IMR-90 (cell line): ENCODE measurements around the gene ARHGAP18.

ENCODE experiments used
- CEBPB ChIP-seq: IDR thresholded peaks from 2 replicates; pipeline ENCODE4 v1.6.1; 2012; ENCODE audit warnings: low read depth, low read length, improper control_type of control experiment
- CHD1 ChIP-seq: IDR thresholded peaks from 2 replicates; pipeline ENCODE4 v1.6.1; 2012; ENCODE audit warnings: low read depth, low read length, improper control_type of control experiment
- FOS ChIP-seq: fragments of 150-350 bp; IDR thresholded peaks from 2 replicates; pipeline ENCODE4 v1.6.1; 2016; ENCODE audit warnings: low read depth, low read length
- MAFK ChIP-seq: IDR thresholded peaks from 2 replicates; pipeline ENCODE4 v1.6.1; 2012; ENCODE audit warnings: low read depth, low read length, improper control_type of control experiment
- MAZ ChIP-seq: IDR thresholded peaks from 2 replicates; pipeline ENCODE4 v1.6.1; 2012; ENCODE audit warnings: low read depth, mild to moderate bottlenecking, low read length, improper control_type of control experiment, moderate library complexity, borderline replicate concordance
- MXI1 ChIP-seq: IDR thresholded peaks from 2 replicates; pipeline ENCODE4 v1.6.1; 2012; ENCODE audit warnings: low read depth, mild to moderate bottlenecking, low read length, moderate library complexity, borderline replicate concordance
- NFE2L2 ChIP-seq: fragments of 150-350 bp; IDR thresholded peaks from 2 replicates; pipeline ENCODE4 v1.6.1; 2016; ENCODE audit warnings: low read depth, mild to moderate bottlenecking, low read length
- POLR2A ChIP-seq: IDR thresholded peaks from 2 replicates; pipeline ENCODE4 v1.6.1; 2012; ENCODE audit warnings: mild to moderate bottlenecking, low read depth, low read length
- RAD21 ChIP-seq: IDR thresholded peaks from 2 replicates; pipeline ENCODE4 v1.6.1; 2012; ENCODE audit warnings: low read length, improper control_type of control experiment
- RCOR1 ChIP-seq: IDR thresholded peaks from 2 replicates; pipeline ENCODE4 v1.6.1; 2012; ENCODE audit warnings: mild to moderate bottlenecking, low read length, improper control_type of control experiment; ENCODE audit not compliant: insufficient replicate concordance
- RFX5 ChIP-seq: IDR thresholded peaks from 2 replicates; pipeline ENCODE4 v1.8.0; 2012; ENCODE audit warnings: low read depth, mild to moderate bottlenecking, low read length, moderate library complexity
- SMC3 ChIP-seq: fragments of 150-350 bp; IDR thresholded peaks from 2 replicates; pipeline ENCODE4 v1.6.1; 2016; ENCODE audit warnings: low read depth, mild to moderate bottlenecking, antibody characterized with exemption, low read length, moderate library complexity
- TF ChIP-seq, protein P1 (sequence below): conservative IDR thresholded peaks from 2 replicates; pipeline ENCODE4 v1.5.1; 2012; ENCODE audit warnings: mild to moderate bottlenecking, low read depth, low read length, improper control_type of control experiment
- TF ChIP-seq, protein P2 (sequence below): fragments of 150-350 bp; IDR thresholded peaks from 2 replicates; pipeline ENCODE4 v1.6.1; 2017; ENCODE audit warnings: mild to moderate bottlenecking, antibody characterized with exemption, low read length, low read depth

GRCh38 chr6:129672881-129673631, 36.9 kb downstream of the ARHGAP18 start:
- no peak for TF ChIP-seq POLR2A
- TF ChIP-seq, protein P1, sequence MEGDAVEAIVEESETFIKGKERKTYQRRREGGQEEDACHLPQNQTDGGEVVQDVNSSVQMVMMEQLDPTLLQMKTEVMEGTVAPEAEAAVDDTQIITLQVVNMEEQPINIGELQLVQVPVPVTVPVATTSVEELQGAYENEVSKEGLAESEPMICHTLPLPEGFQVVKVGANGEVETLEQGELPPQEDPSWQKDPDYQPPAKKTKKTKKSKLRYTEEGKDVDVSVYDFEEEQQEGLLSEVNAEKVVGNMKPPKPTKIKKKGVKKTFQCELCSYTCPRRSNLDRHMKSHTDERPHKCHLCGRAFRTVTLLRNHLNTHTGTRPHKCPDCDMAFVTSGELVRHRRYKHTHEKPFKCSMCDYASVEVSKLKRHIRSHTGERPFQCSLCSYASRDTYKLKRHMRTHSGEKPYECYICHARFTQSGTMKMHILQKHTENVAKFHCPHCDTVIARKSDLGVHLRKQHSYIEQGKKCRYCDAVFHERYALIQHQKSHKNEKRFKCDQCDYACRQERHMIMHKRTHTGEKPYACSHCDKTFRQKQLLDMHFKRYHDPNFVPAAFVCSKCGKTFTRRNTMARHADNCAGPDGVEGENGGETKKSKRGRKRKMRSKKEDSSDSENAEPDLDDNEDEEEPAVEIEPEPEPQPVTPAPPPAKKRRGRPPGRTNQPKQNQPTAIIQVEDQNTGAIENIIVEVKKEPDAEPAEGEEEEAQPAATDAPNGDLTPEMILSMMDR: no peak
- TF ChIP-seq RFX5: 0 out of 2 replicates have a peak, but pooled peaks have one; percentile 34
- no peak for TF ChIP-seq CEBPB
- TF ChIP-seq CHD1: no peak
- no peak for TF ChIP-seq RAD21
- no peak for TF ChIP-seq MAZ
- TF ChIP-seq MXI1: no peak
- no peak for TF ChIP-seq RCOR1
- TF ChIP-seq FOS: peak; percentile 62; the same call in 1 of the 2 replicates
- no peak for TF ChIP-seq MAFK
- TF ChIP-seq NFE2L2: no peak
- TF ChIP-seq SMC3: no peak
- TF ChIP-seq, protein P2, sequence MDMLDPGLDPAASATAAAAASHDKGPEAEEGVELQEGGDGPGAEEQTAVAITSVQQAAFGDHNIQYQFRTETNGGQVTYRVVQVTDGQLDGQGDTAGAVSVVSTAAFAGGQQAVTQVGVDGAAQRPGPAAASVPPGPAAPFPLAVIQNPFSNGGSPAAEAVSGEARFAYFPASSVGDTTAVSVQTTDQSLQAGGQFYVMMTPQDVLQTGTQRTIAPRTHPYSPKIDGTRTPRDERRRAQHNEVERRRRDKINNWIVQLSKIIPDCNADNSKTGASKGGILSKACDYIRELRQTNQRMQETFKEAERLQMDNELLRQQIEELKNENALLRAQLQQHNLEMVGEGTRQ: no peak
